GM12878 (cell line): ENCODE measurements around the gene KCNA3. TPM values are rescaled to one million over a fixed set of nuclear protein-coding genes. Genes with fewer than 3 reads are reported as not detected.
A peak's percentile ranks its signal among the peaks of the same experiment; 100 is the strongest.

Source experiments
- ATAC-seq: fragments of 200-7000 bp; cut with Tn5 transposase; 3 replicates; pipeline ENCODE4 v1.9.1; 2020; ENCODE audit warnings: mild to moderate bottlenecking, moderate library complexity
- BruUV-seq: library from RNA; stranded (reverse); fragments of 400-500 nt; replicated peaks from 2 replicates; lab custom pipeline; 2021; lab: Mats Ljungman, UMichigan
- CTCF ChIA-PET: fragments of 300-600 bp; sonication (Branson Sonifier 250); formaldehyde crosslinking; extraction: SDS; loops from one replicate; lab custom pipeline; 2021; ENCODE audit warnings: inconsistent platforms; lab: Yijun Ruan, JAX
- POLR2A ChIA-PET: fragments of 350-600 bp; formaldehyde crosslinking; extraction: SDS; loops from one replicate; lab custom pipeline; 2021; ENCODE audit warnings: inconsistent platforms; lab: Charles Lee
- RAD21 ChIA-PET: fragments of 300-600 bp; sonication (Branson Sonifier 250); formaldehyde crosslinking; loops from one replicate; lab custom pipeline; 2023; ENCODE audit warnings: antibody characterized with exemption; ENCODE audit not compliant: unreplicated experiment; lab: Charles Lee
- SMC1A ChIA-PET: fragments of 300-600 bp; sonication (Branson Sonifier 250); formaldehyde crosslinking; loops from one replicate; lab custom pipeline; 2023; ENCODE audit not compliant: unreplicated experiment, uncharacterized antibody; lab: Charles Lee
- DNase-seq: peaks from one replicate; pipeline ENCODE4 v3.0.0-alpha.2; 2011; ENCODE audit warnings: low read depth, low spot score
- FAIRE-seq: peaks from 3 replicates; lab custom pipeline; 2011; peaks lifted over from hg19 to GRCh38; lab: Jason Lieb, UNC
- H2AFZ ChIP-seq: 2 replicates; pipeline ENCODE4 v1.6.0; 2011; ENCODE audit warnings: low read depth, low read length, control low read depth; ENCODE audit not compliant: control insufficient read depth
- H3K27ac ChIP-seq: 2 replicates; pipeline ENCODE4 v1.5.1; 2011; ENCODE audit warnings: control low read depth; ENCODE audit not compliant: control insufficient read depth, insufficient read depth
- H3K27me3 ChIP-seq, 2 experiments: replicated peaks in 1 of 2; 2 replicates each; pipeline versions ENCODE4 v1.6.0 to v1.6.1; 2011; ENCODE audit warnings: low read length in 1 of 2; ENCODE audit not compliant: control insufficient read depth in 2 of 2, insufficient read depth in 2 of 2
- H3K36me3 ChIP-seq, 2 experiments: 2 replicates each; pipeline ENCODE4 v1.5.1; 2011; ENCODE audit warnings: low read length in 1 of 2; ENCODE audit not compliant: control insufficient read depth in 2 of 2, insufficient read depth in 2 of 2
- H3K4me1 ChIP-seq: 2 replicates; pipeline ENCODE4 v1.6.1; 2011; ENCODE audit warnings: mild to moderate bottlenecking, low read length, moderate library complexity, mixed read lengths; ENCODE audit not compliant: control insufficient read depth, insufficient read depth
- H3K4me2 ChIP-seq: 2 replicates; pipeline ENCODE4 v1.6.0; 2011; ENCODE audit warnings: control low read depth; ENCODE audit not compliant: control insufficient read depth, insufficient read depth
- H3K4me3 ChIP-seq: fragments of 200-600 bp; sonication (generic); 2 replicates; pipeline ENCODE4 v1.5.1; 2016
- H3K79me2 ChIP-seq: 2 replicates; pipeline ENCODE4 v1.6.0; 2011; ENCODE audit warnings: low read length; ENCODE audit not compliant: control insufficient read depth, insufficient read depth
- H3K9ac ChIP-seq: 2 replicates; pipeline ENCODE4 v1.8.0; 2011; ENCODE audit warnings: low read length, control low read depth, mixed read lengths; ENCODE audit not compliant: control insufficient read depth, insufficient read depth
- H3K9me3 ChIP-seq: replicated peaks from 3 replicates; pipeline ENCODE4 v1.5.1; 2011; ENCODE audit warnings: mild to moderate bottlenecking, low read length; ENCODE audit not compliant: control insufficient read depth, insufficient read depth
- H4K20me1 ChIP-seq: 2 replicates; pipeline ENCODE4 v1.6.0; 2011; ENCODE audit not compliant: control insufficient read depth, insufficient read depth
- HDAC6 ChIP-seq: fragments of 200-600 bp; sonication (generic); IDR thresholded peaks from one replicate; pipeline ENCODE4 v1.8.0; 2017; ENCODE audit warnings: antibody characterized with exemption; ENCODE audit not compliant: unreplicated experiment
- RAD21 ChIP-seq: IDR thresholded peaks from 2 replicates; pipeline ENCODE4 v1.6.1; 2011; ENCODE audit warnings: mild to moderate bottlenecking, low read depth, low read length, moderate library complexity; ENCODE audit not compliant: insufficient read depth
- WGBS: methylation state at CpG from one replicate; pipeline ENCODE4 v1.1.6; 2016; ENCODE audit warnings: low lambda C conversion rate; ENCODE audit not compliant: insufficient replicate concordance, insufficient coverage; ENCODE audit errors: missing lambda C conversion rate; 5-methylcytosine and 5-hydroxymethylcytosine counted together
- in situ Hi-C: fragments of 300-500 bp; cut with MboI; formaldehyde crosslinking; loops from 9 replicates; pipeline ENCODE4 v1.14.3; 2018; ENCODE audit warnings: mixed read lengths
- intact Hi-C: fragments of 100-400 bp; cut with micrococcal nuclease; formaldehyde crosslinking; loops from one replicate; pipeline ENCODE4 v1.14.2; 2022; ENCODE audit not compliant: unreplicated experiment
- polyA plus RNA-seq, 11 experiments: library from polyadenylated mRNA; depleted of rRNA in 4 of 11; unstranded in 6 of 11; stranded (reverse) in 5 of 11; fragments of >200 nt; fragmentation: Nextera tagmentation in 4 of 11; fragmentation: Illumina TruSeq in 1 of 11; extraction: Ambion mirVana in 4 of 11; extraction: Trizol in 1 of 11; gene quantifications; 1 replicate in 1 of 11; 2 replicates in 10 of 11; pipeline versions ENCODE4 v1.2.1 to v1.2.3, GENCODE V29; 2011 to 2016; ENCODE audit warnings: inconsistent platforms in 2 of 11, missing spikeins in 2 of 11, low read depth in 1 of 11
- total RNA-seq, 4 experiments: library from RNA; depleted of rRNA in 3 of 4; stranded (reverse); fragments of >200 nt in 3 of 4; fragmentation: Illumina TruSeq in 1 of 4; extraction: Trizol in 1 of 4; gene quantifications; 2 replicates each; pipeline versions ENCODE4 v1.2.1 to v1.2.3, GENCODE V29; 2013 to 2021
- TF ChIP-seq, protein P1 (sequence below), 3 experiments: IDR thresholded peaks in 2 of 3; conservative IDR thresholded peaks in 1 of 3; 2 replicates each; pipeline ENCODE4 v1.5.1; 2011; ENCODE audit warnings: low read depth in 3 of 3, low read length in 3 of 3, mild to moderate bottlenecking in 3 of 3, control low read depth in 2 of 3, moderate library complexity in 2 of 3, inconsistent platforms in 1 of 3, mixed read lengths in 1 of 3; ENCODE audit not compliant: control insufficient read depth in 2 of 3, insufficient read depth in 1 of 3; ENCODE audit errors: extremely low read depth in 1 of 3

The KCNA3 gene
- total and polyA plus RNA-seq, 10 of the 15 experiments (the other 5 are each of a cell fraction or from before 2014, with no cell fraction given) = 0.10 to 3.3 (median 1.7) TPM

DNA sequence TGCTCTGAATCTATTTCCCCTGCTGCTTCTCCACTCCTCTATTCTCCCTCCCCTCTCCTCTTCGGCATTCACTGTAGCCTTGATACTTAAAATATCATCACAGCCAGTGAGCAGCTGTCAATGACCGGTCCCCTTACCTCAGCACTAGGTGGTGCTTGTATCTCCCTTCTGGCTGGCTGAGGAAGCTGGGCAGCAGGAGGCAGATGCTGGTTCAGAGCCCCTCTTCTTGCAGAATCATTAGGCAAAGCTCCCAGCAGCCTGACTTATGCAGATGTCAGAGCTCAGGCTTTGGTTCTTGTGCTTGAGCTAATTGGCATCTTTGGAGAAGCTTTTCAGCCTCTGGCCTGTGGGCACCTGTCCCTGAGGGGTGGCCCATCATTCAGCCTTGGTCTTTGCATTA, 36.7 kb downstream of the KCNA3 start:
- H3K4me2 ChIP-seq = no peak overlapping the region
- peak; percentile 12; the same call in 1 of the 2 replicates for TF ChIP-seq RAD21
- no peak for TF ChIP-seq HDAC6
- TF ChIP-seq, protein P1, sequence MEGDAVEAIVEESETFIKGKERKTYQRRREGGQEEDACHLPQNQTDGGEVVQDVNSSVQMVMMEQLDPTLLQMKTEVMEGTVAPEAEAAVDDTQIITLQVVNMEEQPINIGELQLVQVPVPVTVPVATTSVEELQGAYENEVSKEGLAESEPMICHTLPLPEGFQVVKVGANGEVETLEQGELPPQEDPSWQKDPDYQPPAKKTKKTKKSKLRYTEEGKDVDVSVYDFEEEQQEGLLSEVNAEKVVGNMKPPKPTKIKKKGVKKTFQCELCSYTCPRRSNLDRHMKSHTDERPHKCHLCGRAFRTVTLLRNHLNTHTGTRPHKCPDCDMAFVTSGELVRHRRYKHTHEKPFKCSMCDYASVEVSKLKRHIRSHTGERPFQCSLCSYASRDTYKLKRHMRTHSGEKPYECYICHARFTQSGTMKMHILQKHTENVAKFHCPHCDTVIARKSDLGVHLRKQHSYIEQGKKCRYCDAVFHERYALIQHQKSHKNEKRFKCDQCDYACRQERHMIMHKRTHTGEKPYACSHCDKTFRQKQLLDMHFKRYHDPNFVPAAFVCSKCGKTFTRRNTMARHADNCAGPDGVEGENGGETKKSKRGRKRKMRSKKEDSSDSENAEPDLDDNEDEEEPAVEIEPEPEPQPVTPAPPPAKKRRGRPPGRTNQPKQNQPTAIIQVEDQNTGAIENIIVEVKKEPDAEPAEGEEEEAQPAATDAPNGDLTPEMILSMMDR (IDR thresholded peaks at IDR 0.05 in 2 of 3, conservative IDR thresholded peaks at IDR 0.05 in 1 of 3; ENCODE audit: control insufficient read depth in 2 of 3, extremely low read depth in 1 of 3, insufficient read depth in 1 of 3, low read depth in 3 of 3, low read length in 3 of 3) = peak in 1 of 3 experiments; percentile 4; a peak in 1 of 6 replicates
- FAIRE-seq = no peak
- BruUV-seq = no TSS peak
- H3K36me3 ChIP-seq = no peaks in the 10 kb centered on the region
- H4K20me1 ChIP-seq = no peaks in the 10 kb centered on the region
- RAD21 ChIA-PET = interaction anchor here (1.0 to 6.4 kb wide), 4 partner anchors 8 to 127 kb away, joined by 4 to 82 read pairs (median 35); no protein-coding TSS in a partner anchor
- no peak overlapping the region for H3K9ac ChIP-seq
- in situ Hi-C loops = no loop called here
- no peak overlapping the region for H3K4me3 ChIP-seq
- H3K4me1 ChIP-seq = peaks cover 63% of the 10 kb centered on the region
- intact Hi-C loops = loop anchor here (10.0 kb wide), 2 partner anchors 237 to 587 kb away; partner anchors contain the start of genes CD53 and CHI3L2
- H3K27me3 ChIP-seq = no peaks in the 10 kb centered on the region
- 88% methylated on average over 2 of the region's 2 CpGs for WGBS
- no peak overlapping the region for H3K27ac ChIP-seq
- DNase-seq = no peak
- POLR2A ChIA-PET = interaction anchor here (1.0 to 1.5 kb wide), 2 partner anchors 10 to 17 kb away, joined by 3 to 4 read pairs; no protein-coding TSS in a partner anchor
- no peaks in the 10 kb centered on the region for H3K9me3 ChIP-seq
- no peak overlapping the region for H2AFZ ChIP-seq
- no peaks in the 10 kb centered on the region for H3K79me2 ChIP-seq
- ATAC-seq = no peak
- CTCF ChIA-PET = interaction anchor here (0.8 to 6.8 kb wide), 7 partner anchors 11 to 143 kb away, joined by 3 to 47 read pairs (median 4); no protein-coding TSS in a partner anchor
- SMC1A ChIA-PET = interaction anchor here (1.2 to 11.2 kb wide), 3 partner anchors 10 to 127 kb away, joined by 5 to 144 read pairs (median 27); no protein-coding TSS in a partner anchor
